ENCODE measurements around the gene ADRA2A.

Gene ADRA2A

DNA sequence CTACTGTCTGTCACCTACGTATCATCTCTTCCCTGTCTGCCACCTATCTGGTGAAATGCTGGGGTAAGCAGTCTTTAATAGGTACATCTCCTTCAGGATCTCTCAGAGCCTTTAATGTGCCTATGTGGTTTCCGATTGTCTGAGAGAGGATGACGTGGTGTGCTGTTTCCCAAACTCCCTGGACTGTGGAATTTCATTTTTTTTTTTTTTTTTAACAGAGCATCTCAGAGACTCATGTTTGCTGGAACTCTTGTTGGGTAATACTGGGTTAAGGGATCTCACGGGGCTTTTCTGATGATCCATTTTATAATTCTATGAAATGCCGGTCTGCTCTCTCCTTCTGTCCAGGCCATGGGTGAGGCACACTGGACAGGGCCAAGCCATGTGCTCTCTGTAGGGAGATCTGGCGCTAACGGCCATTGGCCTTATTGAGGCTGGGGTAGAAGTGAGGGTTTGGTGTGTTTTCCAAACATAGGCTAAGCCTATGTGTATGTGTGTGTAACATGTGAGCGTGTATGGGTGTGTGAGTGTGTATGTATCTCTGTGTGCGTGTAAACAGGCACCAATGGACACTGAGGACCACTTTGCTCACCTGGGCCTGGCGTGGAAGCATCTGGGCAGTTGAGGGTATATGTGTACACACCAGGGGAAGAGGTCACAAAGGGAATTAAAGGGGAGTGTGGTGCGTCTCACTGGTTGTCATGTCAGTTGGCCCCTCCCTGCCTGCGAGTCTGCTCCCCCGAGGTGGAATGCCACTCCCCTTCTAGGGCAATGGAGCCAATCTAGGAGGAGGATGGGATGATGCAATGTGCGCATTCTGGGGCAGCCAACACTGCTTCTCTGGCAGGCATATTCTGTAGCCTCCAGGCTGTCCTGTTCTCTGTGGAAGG, 7.8 kb downstream of the ADRA2A start:
- no peak for DNase-seq

DNA sequence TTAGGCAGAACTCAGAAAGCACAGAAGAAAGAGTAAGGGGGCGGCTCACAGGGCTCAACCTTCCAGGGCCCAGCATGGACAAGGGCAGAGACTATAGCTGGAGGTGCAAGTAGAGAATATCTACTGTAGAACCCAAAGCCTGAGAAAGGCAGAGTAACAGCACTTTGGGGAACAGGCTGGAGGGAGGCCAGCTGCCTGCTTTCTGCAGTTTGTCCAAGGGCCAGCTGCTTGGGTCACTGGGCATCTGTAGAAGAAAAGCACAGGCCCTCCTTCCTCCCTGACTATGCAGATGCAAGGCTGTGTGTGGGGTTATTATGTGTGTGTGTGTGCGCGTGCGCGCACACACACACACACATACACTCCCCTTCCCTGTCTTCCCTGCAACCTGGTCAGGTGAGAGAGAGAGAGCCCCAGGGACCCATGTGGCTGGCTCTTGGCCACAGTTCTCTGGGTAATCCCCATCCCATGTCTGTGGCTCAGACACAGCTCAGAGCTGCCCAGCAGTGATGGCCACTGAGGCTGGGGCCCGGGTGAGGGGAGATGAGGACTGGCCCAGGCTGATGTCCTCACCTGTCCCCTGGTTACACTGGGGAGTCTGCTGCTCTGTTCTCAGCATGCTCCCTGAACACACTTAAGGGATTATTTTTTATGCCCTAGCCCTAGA, 9.0 kb downstream of the ADRA2A start:
- no peak for DNase-seq

DNA sequence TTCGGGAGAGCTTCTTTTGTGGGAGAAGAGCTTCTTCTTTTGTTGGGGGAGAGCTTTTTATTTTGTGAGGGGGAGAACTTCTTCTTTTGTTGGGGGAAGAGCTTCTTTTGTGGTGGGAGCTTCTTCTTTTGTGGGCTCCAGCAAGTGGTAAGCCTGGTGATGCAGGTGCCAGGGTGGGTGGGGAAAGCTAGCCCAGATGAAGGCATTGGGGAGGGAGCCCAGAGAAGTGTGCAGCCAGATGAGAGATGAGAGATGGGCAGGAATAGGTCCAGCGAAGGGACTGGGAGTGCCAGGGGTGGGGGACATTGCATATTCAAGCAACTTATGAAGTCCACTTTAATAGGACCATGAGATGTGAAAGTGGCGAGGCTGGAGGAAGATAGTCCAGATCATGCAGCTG, 9.7 kb downstream of the ADRA2A start:
- DNase-seq, result no peak

DNA sequence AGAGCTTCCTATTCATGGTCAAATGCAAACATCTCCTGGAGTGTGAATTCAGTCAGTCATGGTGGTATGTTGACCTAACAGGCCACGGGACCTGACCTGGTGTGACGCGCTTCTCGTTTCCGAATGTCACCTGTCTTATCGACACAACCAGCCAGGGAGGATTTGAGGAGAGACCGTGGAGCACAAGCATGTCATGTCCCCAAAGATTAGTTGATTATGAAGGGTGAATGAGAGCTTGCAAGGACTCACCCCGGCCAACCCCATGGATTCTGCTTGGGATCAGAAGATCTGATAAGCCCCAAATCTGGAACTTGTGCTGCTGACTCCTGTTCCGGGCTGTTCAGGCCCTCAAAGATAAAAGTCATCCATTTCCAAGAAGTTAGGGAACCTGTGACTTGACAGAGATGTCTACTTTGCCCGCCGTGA, 10.5 kb downstream of the ADRA2A start:
- DNase-seq, result no peak

DNA sequence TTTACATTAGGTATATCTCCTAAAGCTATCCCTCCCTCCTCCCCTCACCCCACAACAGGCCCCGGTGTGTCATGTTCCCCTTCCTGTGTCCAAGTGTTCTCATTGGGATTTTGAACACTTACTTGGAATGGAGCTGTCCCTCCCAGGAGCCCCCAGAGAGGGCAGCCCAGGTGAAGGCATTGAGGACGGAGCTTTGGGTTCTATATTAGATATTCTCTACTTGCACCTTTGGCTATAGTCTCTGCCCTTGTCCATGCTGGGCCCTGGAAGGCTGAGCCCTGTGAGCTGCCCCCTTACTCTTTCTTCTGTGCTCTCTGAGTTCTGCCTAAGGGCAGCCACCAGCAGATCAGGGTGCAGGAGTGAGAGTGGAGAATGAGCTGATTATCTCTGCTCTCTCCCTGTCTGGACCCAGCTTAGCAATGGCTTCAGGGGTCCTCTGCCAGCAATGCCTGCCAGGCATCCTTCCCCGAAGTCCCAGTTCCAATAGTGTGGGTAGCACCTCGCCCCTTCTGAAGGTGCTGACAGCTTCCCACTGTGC, 11.2 kb downstream of the ADRA2A start:
- no peak for DNase-seq

DNA sequence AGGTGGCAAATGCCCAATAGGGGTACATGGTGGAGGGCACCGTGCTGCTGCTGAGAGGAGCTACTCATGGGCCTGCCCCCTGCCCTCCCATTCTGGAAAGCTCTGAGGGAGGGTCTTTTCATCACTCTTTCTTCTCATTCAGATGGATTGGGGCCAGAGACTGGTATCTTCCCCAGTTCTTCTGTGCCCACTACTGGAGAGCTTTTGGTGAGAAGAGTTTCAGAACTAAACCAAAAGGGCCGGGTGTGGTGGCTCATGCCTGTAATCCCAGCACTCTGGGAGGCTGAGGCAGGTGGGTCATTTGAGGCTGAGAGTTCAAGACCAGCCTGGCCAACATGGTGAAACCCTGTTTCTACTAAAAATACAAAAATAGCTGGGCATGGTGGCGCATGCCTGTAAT, 12.5 kb downstream of the ADRA2A start:
- DNase-seq, result no peak

DNA sequence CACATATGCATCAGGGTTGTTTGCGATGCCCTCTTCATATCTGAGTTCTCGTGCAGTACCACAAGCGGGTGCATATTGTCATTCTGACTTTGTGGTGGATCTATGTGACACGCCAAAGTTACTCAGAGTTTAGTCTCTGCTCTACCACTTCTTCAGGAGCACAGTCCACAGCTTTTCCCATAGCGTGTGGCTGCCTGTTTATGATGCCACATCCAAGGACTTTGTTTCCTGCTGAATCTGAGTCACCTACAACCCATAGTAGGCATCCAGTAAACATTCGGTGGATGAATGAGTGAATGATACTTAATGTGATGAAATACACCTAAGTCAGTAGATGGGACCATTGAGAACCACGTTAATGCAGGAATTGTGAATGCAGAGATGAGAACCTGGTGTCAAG, 15.0 kb downstream of the ADRA2A start:
- DNase-seq, result no peak

DNA sequence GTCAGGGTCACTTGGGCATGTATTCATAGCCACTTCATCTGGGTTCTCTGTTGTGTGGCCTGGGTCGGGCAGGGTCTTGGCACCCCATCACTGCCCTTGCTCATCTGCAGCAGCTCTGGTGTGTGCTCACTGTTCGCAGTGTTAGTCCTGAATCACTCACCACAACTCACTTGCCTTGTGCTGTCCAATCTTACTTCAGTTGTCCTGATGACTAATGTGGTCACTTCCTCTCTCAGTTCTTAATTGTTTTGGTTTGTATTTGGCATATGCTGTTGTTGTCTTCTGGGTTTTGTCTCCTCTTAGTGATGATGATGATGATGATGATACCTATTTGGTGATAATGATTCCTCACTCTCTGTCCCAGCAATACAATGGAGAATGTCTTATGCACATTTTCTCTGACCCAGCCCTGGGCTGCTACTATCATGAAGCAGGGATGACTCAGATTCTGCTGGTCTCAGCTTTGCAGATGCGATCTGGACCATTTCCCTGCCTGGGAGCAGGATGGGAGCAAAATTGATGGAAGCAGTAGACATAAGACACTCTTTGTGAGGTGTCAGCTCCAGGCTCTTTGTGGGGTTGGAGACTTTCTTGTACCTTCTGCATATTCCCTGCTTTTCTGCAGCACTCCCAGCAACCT, 17.0 kb downstream of the ADRA2A start:
- no peak for DNase-seq

DNA sequence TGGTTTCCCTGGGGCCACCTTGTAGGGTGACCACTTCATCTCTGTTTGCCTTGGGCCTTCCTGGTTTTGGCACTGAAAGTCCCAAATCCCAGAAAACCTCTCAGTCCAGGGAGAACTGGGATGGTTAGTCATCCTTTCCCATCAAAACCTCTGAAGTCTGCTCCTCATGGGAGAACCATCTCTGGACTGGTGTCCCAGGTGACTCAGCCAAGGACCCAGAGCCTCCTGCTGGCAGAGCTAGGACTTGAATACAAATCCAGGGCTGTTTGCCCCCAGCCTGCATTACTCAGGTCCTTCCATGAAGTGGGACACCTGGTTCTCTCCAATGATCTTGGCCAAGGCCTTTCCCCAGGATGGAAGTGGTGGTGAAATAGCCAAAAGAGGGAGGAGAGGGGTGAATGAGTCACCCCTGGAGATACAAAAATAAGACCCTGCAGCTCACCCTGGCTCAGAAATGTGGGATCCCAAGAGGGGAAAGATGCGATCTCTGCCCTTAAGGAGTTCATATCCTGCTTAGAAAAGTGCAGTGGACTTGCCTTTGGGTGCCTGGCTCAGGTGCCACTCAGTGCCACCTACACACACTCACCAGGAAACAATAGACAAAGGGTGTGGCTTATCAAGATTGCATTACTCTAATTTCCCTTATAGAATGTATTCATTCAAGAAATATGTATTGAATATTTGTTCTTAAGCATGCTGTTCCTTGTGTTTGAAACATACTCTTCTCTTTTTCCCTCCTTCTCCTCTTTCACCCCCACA, 22.0 kb downstream of the ADRA2A start:
- DNase-seq, result peak; percentile 58

DNA sequence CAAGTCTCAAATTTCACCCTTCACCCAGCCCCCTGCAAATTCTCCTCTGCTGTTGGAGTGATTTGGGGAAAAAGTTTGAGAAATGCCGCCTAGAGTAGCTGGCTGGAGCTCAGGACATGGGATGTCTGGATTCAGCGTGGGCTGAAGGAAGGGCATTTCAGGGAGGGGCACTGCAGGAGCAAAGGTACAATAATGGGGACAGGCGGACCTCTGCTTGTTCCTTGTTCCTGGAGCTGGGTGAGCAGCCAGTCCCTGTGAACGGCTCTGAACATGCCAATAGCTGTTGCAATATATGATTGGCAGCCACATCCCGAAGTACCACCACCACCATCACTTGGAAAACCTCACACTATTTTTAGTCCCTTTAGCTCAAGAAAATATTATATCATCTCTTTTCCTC, 23.4 kb downstream of the ADRA2A start:
- DNase-seq, result no peak

DNA sequence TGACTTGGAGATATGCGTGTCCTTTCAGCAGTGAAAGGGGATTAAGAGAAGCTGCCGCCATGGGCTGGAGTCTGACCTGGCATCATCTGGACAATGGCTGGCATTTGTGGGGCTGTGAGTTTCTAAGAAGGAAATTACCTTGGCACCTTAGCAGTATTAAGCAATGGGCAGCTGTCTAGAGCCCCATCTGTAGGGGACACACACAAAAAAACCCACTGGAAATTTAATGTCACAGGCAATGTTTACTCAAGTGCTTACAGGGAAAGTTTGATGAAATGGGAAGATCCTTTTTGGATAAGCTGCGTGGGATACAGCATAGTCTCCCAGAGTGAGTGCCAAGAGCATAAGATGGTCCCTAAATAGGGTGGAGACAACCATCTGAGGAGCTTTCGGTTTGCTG, 25.0 kb downstream of the ADRA2A start:
- no peak for DNase-seq

DNA sequence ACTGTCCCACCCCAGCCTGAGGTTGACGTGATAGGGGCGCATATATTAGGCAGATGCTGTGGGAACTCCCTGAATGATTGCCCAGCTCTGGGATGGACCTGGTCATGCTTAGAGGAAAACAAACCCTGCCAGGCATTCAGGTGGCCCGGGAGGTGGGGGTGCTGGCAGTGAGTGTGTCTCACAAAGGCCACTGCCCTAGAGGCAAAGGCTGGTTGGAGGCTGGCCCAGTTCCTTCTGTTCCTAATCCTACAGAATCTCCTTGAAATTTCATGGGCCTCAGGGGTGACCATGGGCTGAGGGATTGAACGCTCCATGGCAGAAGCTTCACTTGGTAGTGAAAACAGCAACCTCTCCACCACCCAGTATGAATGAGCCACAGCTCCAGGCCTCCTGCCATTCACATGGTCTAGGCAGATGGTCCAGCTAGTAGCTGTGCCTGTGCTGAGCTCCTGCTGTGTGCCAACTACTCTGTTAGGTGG, 25.6 kb downstream of the ADRA2A start:
- peak; percentile 10 for DNase-seq

DNA sequence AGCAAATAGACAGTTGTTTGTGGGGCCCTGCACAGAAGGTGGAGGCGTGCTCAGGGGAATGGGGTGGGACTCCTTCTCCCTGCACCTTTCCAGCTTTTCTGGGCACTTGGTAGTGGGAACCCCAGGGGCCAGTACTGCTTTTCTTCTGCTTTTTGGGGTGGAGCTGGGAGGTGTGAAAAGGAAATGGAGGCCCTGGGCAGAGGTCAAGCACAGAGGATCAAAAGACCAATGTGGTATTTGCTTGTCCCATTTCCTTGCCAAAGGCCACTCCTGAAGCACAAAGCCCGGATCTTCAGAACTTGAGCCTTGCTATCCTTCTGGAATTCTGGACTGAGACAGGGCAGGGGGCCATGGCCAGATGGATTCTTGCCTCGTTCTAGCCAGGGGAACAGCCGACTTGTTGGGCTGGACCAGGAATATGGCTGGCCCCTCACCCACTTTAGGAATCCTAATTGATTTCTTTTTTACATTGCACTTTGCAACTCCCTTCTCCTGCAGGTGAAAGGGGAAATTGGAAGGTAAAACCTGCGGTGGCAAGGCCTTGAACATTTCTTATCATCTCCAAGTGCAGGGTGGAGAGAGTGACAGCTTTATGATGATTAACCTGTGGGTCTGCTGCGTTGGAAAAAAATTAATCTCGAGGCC, 26.5 kb downstream of the ADRA2A start:
- DNase-seq, result peak; percentile 16

DNA sequence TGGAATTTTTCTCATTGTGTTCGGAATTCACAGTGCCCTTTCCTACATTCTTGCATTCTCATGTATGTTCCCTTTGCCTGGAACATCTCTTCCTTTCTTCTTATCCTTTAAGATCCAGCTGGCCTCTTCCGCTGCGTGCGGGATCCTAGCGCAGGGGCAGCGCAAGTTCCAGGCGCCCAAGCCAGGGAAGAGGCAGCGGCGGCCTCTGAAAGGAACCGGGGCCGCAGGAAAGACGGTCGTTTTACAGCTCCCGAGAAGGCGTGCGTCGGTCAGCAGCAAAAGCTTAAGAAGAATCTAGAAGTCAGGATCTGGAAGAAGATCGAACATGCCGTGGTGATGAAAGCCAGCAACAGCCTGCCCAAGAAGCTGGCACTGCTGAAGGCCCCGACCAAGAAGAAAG, 28.0 kb downstream of the ADRA2A start:
- DNase-seq, result no peak

DNA sequence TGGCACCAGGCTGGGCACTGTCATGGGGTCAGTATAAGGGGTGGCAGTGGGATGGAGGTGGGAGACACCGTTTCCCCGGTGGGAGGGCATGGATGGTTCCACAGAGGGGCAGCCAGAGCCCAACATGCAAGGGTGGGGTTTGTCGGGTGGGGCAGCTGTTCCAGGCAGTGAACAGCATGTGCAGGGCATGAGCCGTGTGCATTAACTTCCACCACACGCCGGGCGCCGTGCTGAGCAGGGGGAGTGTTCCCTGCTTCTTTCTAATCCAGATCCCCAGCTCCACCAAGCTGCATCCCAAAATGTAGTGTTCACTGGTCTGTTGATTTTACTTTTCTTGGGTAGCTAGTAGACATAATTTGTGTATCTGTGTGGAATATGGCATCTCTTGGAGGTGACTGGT, 29.3 kb downstream of the ADRA2A start:
- DNase-seq, result no peak

DNA sequence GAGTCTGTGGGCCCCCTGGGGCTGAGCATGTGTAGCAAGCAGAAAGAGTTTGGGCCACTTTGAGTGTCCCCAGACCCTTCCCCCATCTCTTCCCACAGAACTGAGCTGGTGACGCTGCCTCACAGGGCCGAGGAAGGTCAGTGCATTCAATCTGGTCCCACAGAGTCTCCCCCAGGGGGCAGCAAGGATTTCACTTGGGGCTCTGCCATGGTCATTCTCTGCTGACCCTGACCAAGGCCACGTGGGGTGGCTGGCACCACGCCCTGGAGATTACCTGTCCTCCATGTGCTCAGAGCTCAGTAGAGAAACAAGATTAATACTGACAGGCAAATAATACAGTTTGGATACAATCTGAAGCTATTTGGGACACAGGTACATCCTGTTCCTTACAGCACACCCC, 30.2 kb downstream of the ADRA2A start:
- peak; percentile 24 for DNase-seq

DNA sequence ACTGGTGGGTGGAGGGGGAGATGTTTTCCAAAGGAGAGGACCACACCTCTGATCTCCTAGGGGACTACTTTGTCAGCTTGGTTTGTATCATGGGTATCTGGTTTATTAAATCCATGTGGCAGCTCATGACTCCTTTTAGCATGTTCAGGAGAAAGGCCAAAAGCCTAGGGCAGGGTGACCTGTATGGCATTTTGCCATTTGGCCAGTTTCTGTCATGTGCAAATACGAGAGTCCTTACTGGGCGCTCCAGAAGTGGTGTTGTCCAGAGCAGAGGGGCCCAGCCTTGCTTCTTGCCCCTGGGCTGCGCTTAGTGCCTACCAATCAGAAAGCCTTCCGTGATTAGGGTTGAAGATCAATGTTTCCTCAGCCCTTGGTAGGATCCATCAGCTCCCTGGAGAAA, 31.0 kb downstream of the ADRA2A start:
- DNase-seq, result no peak

DNA sequence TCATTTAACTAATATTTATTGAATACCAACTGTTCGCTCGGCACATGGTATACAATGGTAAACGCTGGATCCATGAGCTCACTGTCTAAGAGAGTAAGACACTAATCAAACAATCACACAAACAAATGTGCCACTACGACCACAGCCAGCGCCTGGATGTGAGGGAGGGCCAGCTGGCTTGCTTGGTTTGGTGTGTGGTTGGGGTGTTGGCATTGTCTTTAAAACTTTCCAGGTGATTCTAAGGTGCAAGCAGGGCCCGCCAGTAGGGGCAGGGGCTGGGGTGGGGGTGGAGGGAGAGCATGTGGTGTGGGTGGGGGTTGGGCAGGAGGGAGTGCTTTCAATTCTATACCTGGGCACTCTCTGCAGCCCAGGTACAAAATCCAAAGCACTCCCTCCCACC, 31.6 kb downstream of the ADRA2A start:
- peak; percentile 30 for DNase-seq

DNA sequence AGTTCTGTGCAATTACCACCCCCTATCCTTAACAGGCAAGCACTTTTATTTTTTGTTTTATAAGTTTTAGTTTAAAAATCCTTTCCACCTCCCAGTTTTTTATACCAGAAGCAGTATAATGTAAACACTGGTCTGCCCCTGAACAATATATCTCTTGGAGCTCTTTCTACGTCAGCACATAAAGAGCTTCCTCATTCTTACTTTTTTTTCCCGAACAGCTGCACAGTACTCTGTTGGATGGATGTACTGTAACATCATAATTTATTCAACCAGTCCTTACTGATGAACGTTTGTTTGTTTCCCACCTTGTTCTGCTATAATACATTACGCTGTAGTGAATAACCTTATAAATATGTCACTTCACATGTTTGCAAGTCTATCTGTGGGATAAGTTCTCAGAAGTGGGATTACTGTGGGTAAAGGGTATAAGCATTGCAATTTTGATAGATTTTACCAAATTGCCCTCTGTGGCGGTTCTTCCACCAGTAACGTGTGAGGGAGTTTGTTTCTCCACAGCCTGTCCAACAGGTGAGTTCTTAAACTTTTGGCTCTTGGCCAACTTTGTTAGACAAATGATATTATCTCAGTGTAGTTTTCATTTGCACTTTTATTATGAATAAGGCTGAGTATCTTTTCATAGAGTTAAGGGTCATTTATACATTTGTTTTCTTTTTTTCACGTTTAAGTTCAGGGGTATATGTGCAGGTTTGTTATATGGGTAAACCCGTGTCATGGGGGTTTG, 32.8 kb downstream of the ADRA2A start:
- DNase-seq, result peak; percentile 12

DNA sequence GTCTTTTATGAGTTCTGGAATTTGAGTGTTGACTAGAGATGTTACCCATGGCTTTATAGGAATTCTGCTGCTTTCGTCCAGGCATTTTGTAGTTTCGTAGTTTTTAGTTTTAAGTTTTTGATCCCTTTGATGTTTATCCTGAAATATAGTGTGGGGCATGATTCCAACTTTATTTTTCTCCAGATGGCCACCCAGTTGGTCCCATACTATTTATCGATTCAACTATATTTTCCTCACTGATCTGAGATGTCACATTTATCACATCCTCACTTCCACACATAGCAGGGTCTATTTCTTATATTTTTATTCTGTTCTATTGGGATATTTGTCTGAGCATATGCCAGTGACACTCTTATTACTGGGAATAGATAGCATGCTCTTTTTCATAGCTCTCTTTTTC, 33.9 kb downstream of the ADRA2A start:
- no peak for DNase-seq

DNA sequence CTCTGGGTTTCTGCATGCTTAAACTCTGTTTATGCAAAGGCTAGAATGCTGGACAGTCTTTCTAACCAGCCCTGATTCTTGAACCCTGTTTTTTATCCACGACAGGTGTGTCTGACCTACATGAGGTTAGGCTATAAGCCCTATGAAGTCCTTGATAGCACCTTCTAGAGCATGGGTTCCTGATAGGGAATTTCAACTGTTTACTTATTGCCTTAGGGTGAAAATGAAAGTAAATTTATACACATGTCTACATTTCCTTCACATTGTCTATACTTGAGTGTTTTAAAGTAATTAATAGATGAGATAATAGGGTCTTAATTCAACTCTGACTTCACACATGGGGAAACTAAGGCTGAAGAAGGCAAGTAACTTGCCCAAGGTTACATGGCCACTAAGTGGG, 35.5 kb downstream of the ADRA2A start:
- no peak for DNase-seq

Measured in activated effector memory CD4-positive, alpha-beta T cell treated with anti-CD3 and anti-CD28 coated beads, Interleukin-2, amount 50 U/mL, for 16 hours (primary cell).